ENCODE data around the gene KCNJ12.

KCNJ12 gene

DNA sequence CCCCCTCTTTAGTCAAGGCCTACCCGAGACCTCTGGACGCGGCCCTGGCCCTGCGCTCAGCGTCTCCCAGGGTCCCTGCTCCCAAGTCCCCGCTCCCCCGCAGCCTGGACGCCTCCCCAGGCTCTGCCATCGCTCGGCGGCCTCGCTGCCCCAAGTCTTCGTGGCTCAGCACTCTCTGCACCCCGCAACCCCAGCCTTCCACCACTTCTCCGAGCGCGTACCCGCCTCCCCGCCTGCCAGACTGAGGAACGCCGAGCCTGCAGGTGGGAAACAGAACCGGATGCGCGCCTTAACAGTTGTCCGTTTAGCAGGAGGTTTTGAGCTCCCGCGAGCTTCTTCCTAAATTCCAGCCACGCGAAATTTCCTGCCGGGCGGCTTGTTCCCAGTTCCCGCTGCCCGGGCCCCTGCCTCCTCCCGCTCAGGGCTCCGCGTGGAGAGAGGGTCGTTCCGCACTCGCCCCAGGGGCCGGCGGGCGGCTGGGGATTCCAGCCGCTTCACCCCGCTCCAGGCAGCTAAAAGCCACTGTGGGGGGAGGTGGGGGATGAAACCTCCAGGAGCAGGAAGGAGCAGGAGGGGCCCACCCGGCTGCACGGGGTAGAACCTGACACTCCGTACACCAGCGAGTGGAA, 87.7 kb downstream of the KCNJ12 start:
- Histone ChIP-seq H3K4me3 (replicated peaks; ENCODE audit: low read depth, low read length) (no peak overlapping the region), H3K27me3 (replicated peaks; ENCODE audit: control insufficient read depth, insufficient read depth, low read length) (no peaks in the 10 kb centered on the region; the same call in none of the 2 replicates), H3K36me3 (ENCODE audit: control insufficient read depth, insufficient read depth, low read length) (no peaks in the 10 kb centered on the region)
- TF ChIP-seq, protein P1, sequence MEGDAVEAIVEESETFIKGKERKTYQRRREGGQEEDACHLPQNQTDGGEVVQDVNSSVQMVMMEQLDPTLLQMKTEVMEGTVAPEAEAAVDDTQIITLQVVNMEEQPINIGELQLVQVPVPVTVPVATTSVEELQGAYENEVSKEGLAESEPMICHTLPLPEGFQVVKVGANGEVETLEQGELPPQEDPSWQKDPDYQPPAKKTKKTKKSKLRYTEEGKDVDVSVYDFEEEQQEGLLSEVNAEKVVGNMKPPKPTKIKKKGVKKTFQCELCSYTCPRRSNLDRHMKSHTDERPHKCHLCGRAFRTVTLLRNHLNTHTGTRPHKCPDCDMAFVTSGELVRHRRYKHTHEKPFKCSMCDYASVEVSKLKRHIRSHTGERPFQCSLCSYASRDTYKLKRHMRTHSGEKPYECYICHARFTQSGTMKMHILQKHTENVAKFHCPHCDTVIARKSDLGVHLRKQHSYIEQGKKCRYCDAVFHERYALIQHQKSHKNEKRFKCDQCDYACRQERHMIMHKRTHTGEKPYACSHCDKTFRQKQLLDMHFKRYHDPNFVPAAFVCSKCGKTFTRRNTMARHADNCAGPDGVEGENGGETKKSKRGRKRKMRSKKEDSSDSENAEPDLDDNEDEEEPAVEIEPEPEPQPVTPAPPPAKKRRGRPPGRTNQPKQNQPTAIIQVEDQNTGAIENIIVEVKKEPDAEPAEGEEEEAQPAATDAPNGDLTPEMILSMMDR (IDR thresholded peaks at IDR 0.05; ENCODE audit: insufficient read depth, low read length, poor library complexity, severe bottlenecking), result no peak
- no peak for DNase-seq (ENCODE audit: extremely low read depth, insufficient read length)

DNA sequence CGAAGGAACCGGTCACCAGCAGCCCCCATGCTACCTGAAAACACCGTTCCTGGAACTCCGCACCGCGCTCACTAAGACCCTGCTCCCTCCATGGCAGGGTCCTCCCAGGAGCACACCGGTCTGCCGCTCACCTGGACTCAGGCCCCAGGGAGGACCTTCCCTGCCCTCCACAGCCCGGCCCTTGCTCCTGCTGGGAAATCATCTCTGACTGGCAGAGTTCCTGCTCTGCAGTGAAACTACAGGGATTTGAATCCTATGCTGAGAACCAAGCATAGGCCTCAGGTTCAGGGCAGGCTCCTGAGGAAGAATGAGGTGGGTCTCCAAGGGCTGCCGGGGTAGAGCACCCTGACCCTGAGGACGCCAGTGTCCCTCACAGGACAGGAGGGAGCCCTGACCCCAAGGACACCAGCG, 88.5 kb downstream of the KCNJ12 start:
- TF ChIP-seq, protein P1 (IDR thresholded peaks at IDR 0.05; ENCODE audit: insufficient read depth, low read length, poor library complexity, severe bottlenecking), result no peak
- Histone ChIP-seq H3K27me3 (replicated peaks; ENCODE audit: control insufficient read depth, insufficient read depth, low read length) (no peaks in the 10 kb centered on the region; the same call in none of the 2 replicates), H3K4me3 (replicated peaks; ENCODE audit: low read depth, low read length) (no peak overlapping the region), H3K36me3 (ENCODE audit: control insufficient read depth, insufficient read depth, low read length) (no peaks in the 10 kb centered on the region)
- DNase-seq (ENCODE audit: extremely low read depth, insufficient read length), result no peak

DNA sequence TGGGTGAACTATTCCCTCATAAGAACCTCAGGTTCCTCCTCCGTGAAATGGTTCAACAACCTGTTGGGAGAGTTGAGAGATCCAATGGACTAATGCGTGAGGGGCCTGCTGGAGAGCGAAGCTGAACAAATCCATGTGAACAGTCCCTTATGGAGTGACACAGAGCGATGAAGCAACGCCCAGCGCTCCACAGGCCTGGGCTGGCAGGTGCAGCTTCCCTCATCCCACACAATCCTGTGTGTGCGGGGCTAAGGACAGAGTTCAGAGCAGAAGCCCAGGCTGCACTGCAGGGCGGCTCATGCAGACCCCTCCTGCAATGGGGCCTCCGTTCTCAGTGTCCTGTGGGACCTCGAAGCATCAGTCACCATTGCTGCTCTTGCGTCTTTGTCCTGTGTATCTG, 90.4 kb downstream of the KCNJ12 start:
- Histone ChIP-seq H3K27me3 (replicated peaks; ENCODE audit: control insufficient read depth, insufficient read depth, low read length) (no peaks in the 10 kb centered on the region; the same call in none of the 2 replicates), H3K36me3 (ENCODE audit: control insufficient read depth, insufficient read depth, low read length) (no peaks in the 10 kb centered on the region), H3K4me3 (replicated peaks; ENCODE audit: low read depth, low read length) (no peak overlapping the region)
- no peak for DNase-seq (ENCODE audit: extremely low read depth, insufficient read length)
- TF ChIP-seq, protein P1 (IDR thresholded peaks at IDR 0.05; ENCODE audit: insufficient read depth, low read length, poor library complexity, severe bottlenecking), result no peak

DNA sequence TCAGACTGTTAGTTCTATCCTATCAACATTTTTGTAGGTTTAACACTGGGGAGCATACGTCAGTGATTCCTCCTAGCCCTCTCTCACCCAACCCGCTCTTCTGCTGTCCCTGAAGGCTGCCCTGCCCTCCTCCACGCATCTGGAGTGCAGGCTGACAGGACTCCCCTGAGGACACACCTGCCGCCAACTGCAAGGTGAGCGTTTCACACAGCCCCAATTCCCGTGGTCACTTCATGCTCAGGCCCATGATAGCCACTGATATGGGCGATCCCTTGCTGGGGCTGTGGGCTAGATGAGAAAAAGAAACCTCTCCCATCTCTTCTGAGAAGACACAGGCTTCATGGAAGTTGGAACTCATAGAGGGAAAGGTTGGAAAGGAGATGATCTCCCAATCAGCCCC, 91.0 kb downstream of the KCNJ12 start:
- Histone ChIP-seq H3K36me3 (ENCODE audit: control insufficient read depth, insufficient read depth, low read length) (no peaks in the 10 kb centered on the region), H3K27me3 (replicated peaks; ENCODE audit: control insufficient read depth, insufficient read depth, low read length) (no peaks in the 10 kb centered on the region; the same call in none of the 2 replicates), H3K4me3 (replicated peaks; ENCODE audit: low read depth, low read length) (no peak overlapping the region)
- DNase-seq (ENCODE audit: extremely low read depth, insufficient read length), result no peak
- TF ChIP-seq, protein P1 (IDR thresholded peaks at IDR 0.05; ENCODE audit: insufficient read depth, low read length, poor library complexity, severe bottlenecking), result no peak

DNA sequence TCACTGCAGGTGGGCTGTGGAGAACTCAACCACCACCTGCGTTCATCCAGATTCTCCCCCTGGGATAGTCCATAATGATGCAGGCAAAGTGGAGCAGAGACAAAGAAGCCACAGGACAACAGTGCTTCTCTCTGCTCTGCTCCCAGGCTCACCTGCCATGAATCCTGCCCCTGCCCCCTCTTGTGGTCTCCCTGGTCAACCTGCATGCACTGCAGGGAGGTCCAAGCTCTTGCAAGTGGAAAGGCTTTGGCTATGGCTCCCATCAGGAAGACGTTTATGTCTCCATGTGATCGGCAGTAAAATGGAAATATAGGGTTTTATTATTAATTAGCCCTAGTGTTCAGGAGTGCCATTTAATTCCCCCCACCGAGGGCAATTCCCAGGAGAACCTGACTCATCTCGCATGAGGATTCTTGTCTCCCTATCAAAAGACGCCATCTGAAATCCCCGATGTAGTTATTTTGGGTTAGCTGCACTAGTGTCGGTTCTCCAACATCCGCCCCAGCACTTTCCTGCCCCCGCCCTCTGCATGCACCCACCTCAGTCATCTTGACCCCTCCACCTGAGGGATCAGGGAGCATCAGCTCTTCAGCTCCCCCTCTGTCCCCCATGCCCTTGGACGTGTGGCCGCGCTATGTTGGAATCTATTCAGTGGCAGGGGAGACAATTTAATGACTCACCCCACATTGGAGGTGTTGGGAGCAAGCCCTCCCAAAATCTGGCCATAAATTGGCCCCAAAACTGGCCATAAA, 91.8 kb downstream of the KCNJ12 start:
- H3K36me3 ChIP-seq (ENCODE audit: control insufficient read depth, insufficient read depth, low read length), result no peaks in the 10 kb centered on the region
- no peak for DNase-seq (ENCODE audit: extremely low read depth, insufficient read length)
- H3K4me3 ChIP-seq (replicated peaks; ENCODE audit: low read depth, low read length), result no peak overlapping the region
- TF ChIP-seq, protein P1 (IDR thresholded peaks at IDR 0.05; ENCODE audit: insufficient read depth, low read length, poor library complexity, severe bottlenecking), result no peak
- no peaks in the 10 kb centered on the region; the same call in none of the 2 replicates for H3K27me3 ChIP-seq (replicated peaks; ENCODE audit: control insufficient read depth, insufficient read depth, low read length)

All from GM06990 (cell line).